ENCODE data around the gene CCDC120. TPM values are rescaled to one million over a fixed set of nuclear protein-coding genes. Genes with fewer than 3 reads are reported as not detected.

The CCDC120 gene
- polyA plus RNA-seq, 1 experiment = 0.83 TPM

DNA sequence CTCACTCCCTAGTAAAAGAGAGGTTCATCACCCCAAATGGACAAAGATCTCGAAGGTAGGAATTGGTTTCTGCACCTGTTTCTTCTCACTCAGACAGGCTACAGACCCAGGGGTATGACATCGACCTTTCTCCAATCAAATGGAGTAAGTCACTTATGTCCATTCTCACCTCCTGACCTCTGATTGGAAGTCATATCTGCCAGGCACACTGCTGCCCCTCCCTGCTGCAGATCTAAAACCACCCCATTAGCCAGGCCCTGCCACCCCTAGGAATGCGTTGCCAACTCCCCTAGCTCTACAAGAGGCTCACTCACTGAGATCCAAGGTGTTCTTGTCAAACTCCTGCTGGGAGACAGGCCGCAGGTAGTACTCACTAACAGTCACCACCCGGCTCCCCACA is 57.9 kb downstream of the CCDC120 start:
- TF ChIP-seq, protein P1, sequence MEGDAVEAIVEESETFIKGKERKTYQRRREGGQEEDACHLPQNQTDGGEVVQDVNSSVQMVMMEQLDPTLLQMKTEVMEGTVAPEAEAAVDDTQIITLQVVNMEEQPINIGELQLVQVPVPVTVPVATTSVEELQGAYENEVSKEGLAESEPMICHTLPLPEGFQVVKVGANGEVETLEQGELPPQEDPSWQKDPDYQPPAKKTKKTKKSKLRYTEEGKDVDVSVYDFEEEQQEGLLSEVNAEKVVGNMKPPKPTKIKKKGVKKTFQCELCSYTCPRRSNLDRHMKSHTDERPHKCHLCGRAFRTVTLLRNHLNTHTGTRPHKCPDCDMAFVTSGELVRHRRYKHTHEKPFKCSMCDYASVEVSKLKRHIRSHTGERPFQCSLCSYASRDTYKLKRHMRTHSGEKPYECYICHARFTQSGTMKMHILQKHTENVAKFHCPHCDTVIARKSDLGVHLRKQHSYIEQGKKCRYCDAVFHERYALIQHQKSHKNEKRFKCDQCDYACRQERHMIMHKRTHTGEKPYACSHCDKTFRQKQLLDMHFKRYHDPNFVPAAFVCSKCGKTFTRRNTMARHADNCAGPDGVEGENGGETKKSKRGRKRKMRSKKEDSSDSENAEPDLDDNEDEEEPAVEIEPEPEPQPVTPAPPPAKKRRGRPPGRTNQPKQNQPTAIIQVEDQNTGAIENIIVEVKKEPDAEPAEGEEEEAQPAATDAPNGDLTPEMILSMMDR (IDR thresholded peaks at IDR 0.05; ENCODE audit: low read depth, low read length) = no peak
- no peak overlapping the region for H3K4me3 ChIP-seq (ENCODE audit: low read depth, low read length)
- ChIA-PET POLR2A (no interaction called here), CTCF (no interaction called here)
- no peak for DNase-seq (ENCODE audit: low read depth, low spot score)
- no peaks in the 10 kb centered on the region for H3K27me3 ChIP-seq (ENCODE audit: control insufficient read depth, insufficient read depth, low read length)
- no peak overlapping the region for H3K27ac ChIP-seq (ENCODE audit: low read depth, low read length)
- no peaks in the 10 kb centered on the region for H3K9me3 ChIP-seq (ENCODE audit: control insufficient read depth, insufficient read depth, low read length)

DNA sequence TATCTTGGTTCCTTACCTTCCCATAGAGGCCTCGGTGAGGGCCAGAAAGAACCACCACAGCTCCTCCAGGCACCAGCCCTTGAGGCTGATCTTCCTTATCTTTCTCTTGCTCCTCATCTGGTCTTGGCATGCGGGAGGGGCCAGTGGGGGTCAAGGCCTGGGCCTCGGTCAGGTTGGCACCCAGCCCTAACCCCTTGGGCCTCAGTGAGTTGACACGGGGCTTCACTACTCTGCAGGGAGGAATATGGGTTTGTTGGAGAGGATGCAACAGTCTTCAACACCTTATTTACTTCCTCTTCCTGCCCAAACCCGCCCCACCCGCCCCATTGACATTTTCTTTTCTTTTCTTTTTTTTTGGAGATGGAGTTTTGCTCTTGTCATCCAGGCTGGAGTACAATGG is 58.8 kb downstream of the CCDC120 start:
- POLR2A ChIA-PET = no interaction called here
- CTCF ChIA-PET = no interaction called here
- Histone ChIP-seq H3K27ac (ENCODE audit: low read depth, low read length) (no peak overlapping the region), H3K4me3 (ENCODE audit: low read depth, low read length) (no peak overlapping the region), H3K27me3 (ENCODE audit: control insufficient read depth, insufficient read depth, low read length) (no peaks in the 10 kb centered on the region), H3K9me3 (ENCODE audit: control insufficient read depth, insufficient read depth, low read length) (no peaks in the 10 kb centered on the region)
- DNase-seq (ENCODE audit: low read depth, low spot score) = no peak
- TF ChIP-seq, protein P1 (IDR thresholded peaks at IDR 0.05; ENCODE audit: low read depth, low read length) = no peak

Small RNAs within 50 kb of the gene (small RNA-seq; reads per million reads assigned to genes)
- not detected for gene RNU4-52P (ENCODE audit: insufficient read length, low read depth)

Other genes starting within 250 kb of the CCDC120 start
- not detected in 2 replicates for gene ERAS, start 232.5 kb upstream of the CCDC120 start, polyA plus RNA-seq (2011; rRNA removed)
- not detected in 2 replicates for gene PCSK1N, start 223.4 kb upstream of the CCDC120 start, polyA plus RNA-seq (2011; rRNA removed)
- 31.2 and 42.1 TPM in 2 replicates for gene TIMM17B, start 161.2 kb upstream of the CCDC120 start, polyA plus RNA-seq (2011; rRNA removed)
- gene PQBP1, start 161.1 kb upstream of the CCDC120 start, polyA plus RNA-seq (2011; rRNA removed) = 49.5 and 69.3 TPM in 2 replicates
- 39.2 and 47.5 TPM in 2 replicates for gene SLC35A2, start 147.4 kb upstream of the CCDC120 start, polyA plus RNA-seq (2011; rRNA removed)
- gene PIM2, start 140.0 kb upstream of the CCDC120 start, polyA plus RNA-seq (2011; rRNA removed) = 3.8 TPM in 2 replicates
- gene OTUD5, start 101.4 kb upstream of the CCDC120 start, polyA plus RNA-seq (2011; rRNA removed) = 51.3 and 52.0 TPM in 2 replicates
- gene KCND1, start 87.2 kb upstream of the CCDC120 start, polyA plus RNA-seq (2011; rRNA removed) = 1.2 and 1.5 TPM in 2 replicates
- 24.3 and 25.0 TPM in 2 replicates for gene GRIPAP1, start 56.7 kb upstream of the CCDC120 start, polyA plus RNA-seq (2011; rRNA removed)
- 28.4 and 42.0 TPM in 2 replicates for gene TFE3, start 15.6 kb upstream of the CCDC120 start, polyA plus RNA-seq (2011; rRNA removed)
- gene PRAF2, start 15.0 kb downstream of the CCDC120 start, polyA plus RNA-seq (2011; rRNA removed) = 27.6 and 41.2 TPM in 2 replicates
- gene WDR45, start 20.9 kb downstream of the CCDC120 start, polyA plus RNA-seq (2011; rRNA removed) = 78.4 and 96.1 TPM in 2 replicates
- 20.3 and 21.9 TPM in 2 replicates for gene GPKOW, start 64.7 kb downstream of the CCDC120 start, polyA plus RNA-seq (2011; rRNA removed)
- gene MAGIX, start 103.8 kb downstream of the CCDC120 start, polyA plus RNA-seq (2011; rRNA removed) = 0.40 and 0.82 TPM in 2 replicates
- gene PLP2, start 112.9 kb downstream of the CCDC120 start, polyA plus RNA-seq (2011; rRNA removed) = 66.7 and 79.6 TPM in 2 replicates
- 3.6 and 4.1 TPM in 2 replicates for gene PRICKLE3, start 127.4 kb downstream of the CCDC120 start, polyA plus RNA-seq (2011; rRNA removed)
- gene SYP, start 141.2 kb downstream of the CCDC120 start, polyA plus RNA-seq (2011; rRNA removed) = 0.07 and 0.15 TPM in 2 replicates
- gene CACNA1F, start 174.3 kb downstream of the CCDC120 start, polyA plus RNA-seq (2011; rRNA removed) = not detected in 2 replicates
- 5.7 and 9.6 TPM in 2 replicates for gene CCDC22, start 176.5 kb downstream of the CCDC120 start, polyA plus RNA-seq (2011; rRNA removed)
- gene FOXP3, start 205.7 kb downstream of the CCDC120 start, polyA plus RNA-seq (2011; rRNA removed) = 0.09 TPM in 1 of 2 replicates, not detected in the other
- 1.1 and 2.4 TPM in 2 replicates for gene PPP1R3F, start 210.8 kb downstream of the CCDC120 start, polyA plus RNA-seq (2011; rRNA removed)
- not detected in 2 replicates for gene GAGE10, start 244.6 kb downstream of the CCDC120 start, polyA plus RNA-seq (2011; rRNA removed)